Measurements from ENCODE around the gene APOB.

Gene APOB

DNA sequence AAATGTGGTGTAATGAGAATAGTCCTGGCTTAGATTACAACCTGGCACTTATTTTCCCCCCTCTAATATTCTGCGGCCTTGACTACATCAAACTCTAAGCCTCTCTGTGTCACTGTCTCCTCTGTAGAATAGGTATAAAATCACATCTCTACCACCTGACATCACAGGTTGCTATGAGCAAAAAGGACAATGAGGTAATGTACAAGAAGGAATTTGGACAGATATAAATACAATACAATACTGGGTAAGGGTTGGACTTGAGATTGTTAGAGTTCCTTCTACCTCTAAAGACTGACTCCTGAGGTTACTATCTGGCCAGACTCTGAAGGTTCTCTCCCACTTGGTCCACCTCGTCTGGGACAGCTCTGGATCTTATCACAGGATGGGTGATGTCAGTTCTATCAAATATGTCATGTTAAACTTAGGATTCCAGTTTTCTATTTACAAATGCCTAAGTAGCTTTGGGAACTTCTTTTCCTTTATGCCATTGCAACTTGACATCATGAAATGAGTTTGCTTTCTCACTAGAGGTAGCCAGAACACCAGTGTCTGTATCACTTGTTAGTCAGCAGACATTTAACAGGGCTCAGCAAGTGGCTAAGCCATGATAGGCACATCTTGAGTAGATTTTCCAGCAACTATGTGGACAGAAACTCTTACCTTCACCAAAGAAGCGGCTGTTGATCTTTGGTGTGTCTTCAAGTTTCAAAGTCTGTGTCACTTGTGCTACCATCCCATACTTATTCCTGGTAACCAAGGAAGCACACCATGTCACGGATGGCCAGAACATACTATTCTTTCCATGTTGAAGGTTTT, 9.5 kb downstream of the APOB start:
- Histone ChIP-seq H3K36me3 (ENCODE audit: insufficient read depth, low read length) (no peaks in the 10 kb centered on the region), H3K4me2 (ENCODE audit: insufficient read depth, low read length) (no peak overlapping the region), H3K27me3 (ENCODE audit: insufficient read depth, low read length, poor library complexity) (no peaks in the 10 kb centered on the region), H3K79me2 (ENCODE audit: insufficient read depth, low read length) (no peaks in the 10 kb centered on the region), H2AFZ (ENCODE audit: low read depth, low read length) (no peak overlapping the region), H3K9me3 (ENCODE audit: insufficient read depth, low read length, severe bottlenecking) (no peaks in the 10 kb centered on the region), H4K20me1 (ENCODE audit: insufficient read depth, low read length) (no peaks in the 10 kb centered on the region), H3K9ac (ENCODE audit: low read depth, low read length) (no peak overlapping the region), H3K4me3 (ENCODE audit: low read depth in 1 of 2, low read length in 2 of 2) (no peak overlapping the region), H3K27ac (ENCODE audit: low read length) (no peak overlapping the region), H3K4me1 (ENCODE audit: insufficient read depth, low read length) (no peaks in the 10 kb centered on the region)
- TF ChIP-seq CTCF (IDR thresholded peaks at IDR 0.05; ENCODE audit: borderline replicate concordance, extremely low read depth, low read length, poor library complexity, severe bottlenecking) (no peak), EZH2 (IDR thresholded peaks at IDR 0.05; ENCODE audit: borderline replicate concordance, low read depth, low read length, severe bottlenecking) (no peak)
- no peak for ATAC-seq (ENCODE audit: insufficient read depth, low read depth)
- DNase-seq = no peak

DNA sequence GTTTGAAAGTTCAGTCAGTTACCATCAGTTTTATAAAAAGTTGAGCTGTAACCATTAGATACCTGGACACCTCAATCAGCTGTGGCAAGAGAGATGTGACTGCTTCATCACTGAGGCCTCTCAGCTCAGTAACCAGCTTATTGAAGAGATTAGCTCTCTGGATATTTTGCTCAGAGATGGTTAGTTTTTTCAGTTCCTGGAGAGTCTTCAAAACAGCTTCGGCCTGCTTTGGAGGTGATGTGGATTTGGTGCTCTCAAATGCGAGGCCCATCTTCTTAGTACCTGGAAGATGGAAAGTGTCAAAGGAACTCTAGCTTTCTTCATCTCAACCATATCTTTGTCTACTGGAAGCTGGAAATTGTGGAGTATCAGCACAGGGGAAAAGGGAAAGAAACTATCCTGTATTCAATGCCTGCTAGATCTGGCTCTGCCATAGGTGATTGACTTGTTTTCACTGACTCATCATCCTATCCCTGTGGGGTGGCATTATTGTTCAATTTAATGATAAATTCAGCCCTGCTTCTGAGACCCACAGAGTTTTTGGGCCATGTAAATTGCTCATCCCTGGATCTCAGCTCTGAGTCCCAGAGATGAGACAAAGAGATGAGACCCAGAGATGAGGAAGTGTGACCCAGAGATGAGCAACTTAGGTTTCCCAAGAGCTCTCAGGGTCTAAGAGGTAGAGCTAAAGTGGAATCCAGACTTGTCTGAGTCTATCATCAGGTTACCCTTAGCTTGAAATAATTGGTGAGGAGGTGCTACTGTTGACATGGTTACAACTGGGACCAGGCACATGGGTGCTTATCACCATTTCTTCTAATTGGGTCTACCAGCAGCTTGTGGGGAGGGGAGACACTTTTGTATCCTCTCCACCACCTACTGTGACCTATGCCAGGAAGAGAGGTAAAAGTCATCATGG, 10.4 kb downstream of the APOB start:
- H2AFZ ChIP-seq (ENCODE audit: low read depth, low read length) = no peak overlapping the region
- TF ChIP-seq CTCF (IDR thresholded peaks at IDR 0.05; ENCODE audit: borderline replicate concordance, extremely low read depth, low read length, poor library complexity, severe bottlenecking) = no peak
- no peak for TF ChIP-seq EZH2 (IDR thresholded peaks at IDR 0.05; ENCODE audit: borderline replicate concordance, low read depth, low read length, severe bottlenecking)
- no peaks in the 10 kb centered on the region for H4K20me1 ChIP-seq (ENCODE audit: insufficient read depth, low read length)
- no peak for ATAC-seq (ENCODE audit: insufficient read depth, low read depth)
- H3K36me3 ChIP-seq (ENCODE audit: insufficient read depth, low read length) = no peaks in the 10 kb centered on the region
- no peaks in the 10 kb centered on the region for H3K79me2 ChIP-seq (ENCODE audit: insufficient read depth, low read length)
- DNase-seq = no peak
- H3K9me3 ChIP-seq (ENCODE audit: insufficient read depth, low read length, severe bottlenecking) = no peaks in the 10 kb centered on the region
- no peaks in the 10 kb centered on the region for H3K4me1 ChIP-seq (ENCODE audit: insufficient read depth, low read length)
- no peaks in the 10 kb centered on the region for H3K27me3 ChIP-seq (ENCODE audit: insufficient read depth, low read length, poor library complexity)
- H3K27ac ChIP-seq (ENCODE audit: low read length) = no peak overlapping the region
- H3K4me2 ChIP-seq (ENCODE audit: insufficient read depth, low read length) = no peak overlapping the region
- no peak overlapping the region for H3K9ac ChIP-seq (ENCODE audit: low read depth, low read length)
- H3K4me3 ChIP-seq (ENCODE audit: low read depth in 1 of 2, low read length in 2 of 2) = no peak overlapping the region

GRCh38 chr2:21032338-21033236, 11.3 kb downstream of the APOB start:
- no peaks in the 10 kb centered on the region for H3K36me3 ChIP-seq (ENCODE audit: insufficient read depth, low read length)
- no peak overlapping the region for H3K4me2 ChIP-seq (ENCODE audit: insufficient read depth, low read length)
- H4K20me1 ChIP-seq (ENCODE audit: insufficient read depth, low read length) = no peaks in the 10 kb centered on the region
- DNase-seq (no peak), ATAC-seq (ENCODE audit: insufficient read depth, low read depth) (no peak)
- no peak overlapping the region for H3K4me3 ChIP-seq (ENCODE audit: low read depth in 1 of 2, low read length in 2 of 2)
- H3K4me1 ChIP-seq (ENCODE audit: insufficient read depth, low read length) = no peaks in the 10 kb centered on the region
- no peak overlapping the region for H3K9ac ChIP-seq (ENCODE audit: low read depth, low read length)
- H3K9me3 ChIP-seq (ENCODE audit: insufficient read depth, low read length, severe bottlenecking) = no peaks in the 10 kb centered on the region
- TF ChIP-seq CTCF (IDR thresholded peaks at IDR 0.05; ENCODE audit: borderline replicate concordance, extremely low read depth, low read length, poor library complexity, severe bottlenecking) (no peak), EZH2 (IDR thresholded peaks at IDR 0.05; ENCODE audit: borderline replicate concordance, low read depth, low read length, severe bottlenecking) (no peak)
- H3K27me3 ChIP-seq (ENCODE audit: insufficient read depth, low read length, poor library complexity) = no peaks in the 10 kb centered on the region
- H3K27ac ChIP-seq (ENCODE audit: low read length) = no peak overlapping the region
- H3K79me2 ChIP-seq (ENCODE audit: insufficient read depth, low read length) = no peaks in the 10 kb centered on the region
- H2AFZ ChIP-seq (ENCODE audit: low read depth, low read length) = no peak overlapping the region

Data from DND-41 (cell line).